HepG2 (cell line): ENCODE data around the gene KIF6. TPM values are rescaled to one million over a fixed set of nuclear protein-coding genes. Genes with fewer than 3 reads are reported as not detected.

ENCODE experiments used
- ATAC-seq: fragments of 200-7000 bp; cut with Tn5 transposase; 3 replicates; pipeline ENCODE4 v1.9.1; 2020; ENCODE audit warnings: mild to moderate bottlenecking, moderate library complexity
- BruUV-seq: library from RNA; stranded (reverse); fragments of 400-500 nt; replicated peaks from 2 replicates; lab custom pipeline; 2021; lab: Mats Ljungman, UMichigan
- CTCF ChIA-PET: fragments of 300-600 bp; formaldehyde crosslinking; extraction: SDS; loops from one replicate; lab custom pipeline; 2021; ENCODE audit warnings: low total read pairs, inconsistent platforms, low intra/inter-chr PET ratio; lab: Yijun Ruan, JAX
- POLR2A ChIA-PET: fragments of 350-600 bp; sonication (Branson Sonifier 250); formaldehyde crosslinking; loops from one replicate; lab custom pipeline; 2020; ENCODE audit warnings: antibody characterized with exemption, inconsistent platforms; lab: Yijun Ruan, JAX
- DNase-seq: peaks from one replicate; pipeline ENCODE4 v3.0.0-alpha.2; 2015; ENCODE audit warnings: low spot score
- FAIRE-seq: peaks from 3 replicates; lab custom pipeline; 2011; peaks lifted over from hg19 to GRCh38; lab: Jason Lieb, UNC
- H2AFZ ChIP-seq: one replicate; pipeline ENCODE4 v1.6.1; 2011; ENCODE audit warnings: low read length, inconsistent platforms
- H3K27ac ChIP-seq: fragments of 300-600 bp; 3 replicates; pipeline ENCODE4 v1.8.0; 2011; ENCODE audit warnings: mixed run types, mild to moderate bottlenecking, mixed read lengths, low read length, inconsistent platforms; ENCODE audit not compliant: insufficient read depth; ENCODE audit errors: extremely low read length
- H3K27me3 ChIP-seq, 2 experiments: fragments of 200-600 bp in 1 of 2; 2 replicates in 1 of 2; 3 replicates in 1 of 2; pipeline versions ENCODE4 v1.6.0 to v1.8.0; 2011; ENCODE audit warnings: low read length in 2 of 2, mild to moderate bottlenecking in 2 of 2, moderate library complexity in 2 of 2, inconsistent platforms in 1 of 2; ENCODE audit not compliant: insufficient read depth in 2 of 2, control insufficient read depth in 1 of 2
- H3K36me3 ChIP-seq, 2 experiments: fragments of 200-600 bp in 1 of 2; replicated peaks in 1 of 2; 2 replicates in 1 of 2; 3 replicates in 1 of 2; pipeline versions ENCODE4 v1.5.1 to v1.8.0; 2011; ENCODE audit warnings: low read length in 2 of 2, inconsistent platforms in 1 of 2; ENCODE audit not compliant: insufficient read depth in 2 of 2, control insufficient read depth in 1 of 2
- H3K4me1 ChIP-seq: 2 replicates; pipeline ENCODE4 v1.5.1; 2012; ENCODE audit warnings: low read length, inconsistent platforms; ENCODE audit not compliant: insufficient read depth
- H3K4me2 ChIP-seq: 2 replicates; pipeline ENCODE4 v1.6.0; 2011; ENCODE audit warnings: low read depth, low read length, inconsistent platforms
- H3K4me3 ChIP-seq, 3 experiments: fragments of 200-600 bp in 1 of 3; sonication (generic), shearing (Covaris generic) in 1 of 3; replicated peaks in 1 of 3; 2 replicates each; pipeline ENCODE4 v1.5.1; 2011 to 2016; ENCODE audit warnings: low read length in 3 of 3, inconsistent platforms in 2 of 3, low read depth in 2 of 3, mild to moderate bottlenecking in 2 of 3, control low read depth in 1 of 3, mixed read lengths in 1 of 3; ENCODE audit not compliant: insufficient read depth in 1 of 3
- H3K79me2 ChIP-seq: one replicate; pipeline ENCODE4 v1.6.1; 2011; ENCODE audit warnings: low read length, inconsistent platforms; ENCODE audit not compliant: insufficient read depth
- H3K9ac ChIP-seq: 2 replicates; pipeline ENCODE4 v1.6.0; 2011; ENCODE audit warnings: mild to moderate bottlenecking, low read depth, low read length, inconsistent platforms; ENCODE audit not compliant: insufficient read depth
- H3K9me3 ChIP-seq: 2 replicates; pipeline ENCODE4 v1.5.1; 2012; ENCODE audit warnings: mild to moderate bottlenecking, low read length
- H4K20me1 ChIP-seq: 2 replicates; pipeline ENCODE4 v1.6.0; 2011; ENCODE audit warnings: inconsistent platforms, mild to moderate bottlenecking, low read length, moderate library complexity; ENCODE audit not compliant: insufficient read depth
- ARHGAP35 ChIP-seq: sonication (generic); formaldehyde crosslinking; IDR thresholded peaks from 2 replicates; pipeline ENCODE4 v1.9.0; 2022; ENCODE audit warnings: mild to moderate bottlenecking, inconsistent platforms, moderate library complexity, missing genetic modification reagents, borderline replicate concordance
- HNRNPLL ChIP-seq: fragments of 200-400 bp; formaldehyde crosslinking; IDR thresholded peaks from 2 replicates; pipeline ENCODE4 v1.6.1; 2017; ENCODE audit warnings: mild to moderate bottlenecking, low read depth, low read length; ENCODE audit not compliant: poor library complexity, severe bottlenecking
- PLRG1 ChIP-seq: fragments of 450-650 bp; conservative IDR thresholded peaks from 2 replicates; pipeline ENCODE4 v1.6.1; 2016
- REXO4 ChIP-seq: sonication (generic); formaldehyde crosslinking; IDR thresholded peaks from 2 replicates; pipeline ENCODE4 v1.8.0; 2022; ENCODE audit warnings: missing genetic modification reagents, mild to moderate bottlenecking, borderline replicate concordance
- SPEN ChIP-seq: sonication (generic); formaldehyde crosslinking; IDR thresholded peaks from 2 replicates; pipeline ENCODE4 v1.5.1; 2020; ENCODE audit warnings: low read depth, mild to moderate bottlenecking, missing genetic modification reagents
- TP53 ChIP-seq: sonication (generic); formaldehyde crosslinking; conservative IDR thresholded peaks from 2 replicates; pipeline ENCODE4 v1.4.0; 2020; ENCODE audit warnings: missing genetic modification reagents
- ZMYM2 ChIP-seq: sonication (generic); formaldehyde crosslinking; IDR thresholded peaks from 2 replicates; pipeline ENCODE4 v1.8.0; 2022; ENCODE audit warnings: mild to moderate bottlenecking, missing genetic modification reagents
- ZNF292 ChIP-seq: sonication (generic); formaldehyde crosslinking; IDR thresholded peaks from 2 replicates; pipeline ENCODE4 v1.8.1; 2022; ENCODE audit warnings: mild to moderate bottlenecking, low read depth, missing genetic modification reagents, borderline replicate concordance
- ZSCAN30 ChIP-seq: sonication (generic); formaldehyde crosslinking; IDR thresholded peaks from 2 replicates; pipeline ENCODE4 v1.5.0; 2020; ENCODE audit warnings: mild to moderate bottlenecking, missing genetic modification reagents
- WGBS: methylation state at CpG from one replicate; pipeline ENCODE4 v1.1.6; 2017; ENCODE audit warnings: low lambda C conversion rate; 5-methylcytosine and 5-hydroxymethylcytosine counted together
- in situ Hi-C: cut with HindIII; loops from 2 replicates; pipeline ENCODE4 v1.10.0; 2017; ENCODE audit warnings: low pct_unique_long_range_greater_than_20kb; ENCODE audit not compliant: extremely low pct_ligation_motif_present
- intact Hi-C: fragments of 100-400 bp; cut with micrococcal nuclease; formaldehyde crosslinking; loops from one replicate; pipeline ENCODE4 v1.10.0; 2022; ENCODE audit not compliant: unreplicated experiment
- polyA plus RNA-seq, 8 experiments: library from polyadenylated mRNA; depleted of rRNA in 3 of 8; stranded (reverse) in 7 of 8; unstranded in 1 of 8; fragments of >200 nt; fragmentation: Illumina TruSeq in 4 of 8; extraction: Trizol in 4 of 8; gene quantifications; 2 replicates each; pipeline versions ENCODE4 v1.2.1 to v1.2.3, GENCODE V29; 2011 to 2016; ENCODE audit warnings: low read depth in 4 of 8, missing spikeins in 1 of 8, mixed read lengths in 1 of 8; ENCODE audit not compliant: insufficient read depth in 1 of 8
- total RNA-seq, 5 experiments: library from RNA; depleted of rRNA; stranded (reverse); fragments of >200 nt; fragmentation: Illumina TruSeq; extraction: Trizol; gene quantifications; 2 replicates each; pipeline ENCODE4 v1.2.3, GENCODE V29; 2016; ENCODE audit warnings: low read depth in 1 of 5
- TF ChIP-seq, protein P1 (sequence below): sonication (generic); formaldehyde crosslinking; IDR thresholded peaks from 2 replicates; pipeline ENCODE4 v1.4.0; 2020; ENCODE audit warnings: missing genetic modification reagents, borderline replicate concordance
- TF ChIP-seq, protein P2 (sequence below): sonication (generic); formaldehyde crosslinking; IDR thresholded peaks from 2 replicates; pipeline ENCODE4 v1.5.0; 2020; ENCODE audit warnings: missing genetic modification reagents, mild to moderate bottlenecking, borderline replicate concordance
- TF ChIP-seq, protein P3 (sequence below), 2 experiments: fragments of 450-650 bp in 1 of 2; sonication (generic) in 1 of 2; formaldehyde crosslinking; IDR thresholded peaks; 2 replicates each; pipeline versions ENCODE4 v1.5.0 to v1.8.0; 2020 to 2022; ENCODE audit warnings: mild to moderate bottlenecking in 1 of 2, missing genetic modification reagents in 1 of 2
- TF ChIP-seq, protein P4 (sequence below): IDR thresholded peaks from 2 replicates; pipeline ENCODE4 v1.4.0; 2020; ENCODE audit warnings: mild to moderate bottlenecking, missing genetic modification reagents
- TF ChIP-seq, protein P5 (sequence below): sonication (generic); formaldehyde crosslinking; IDR thresholded peaks from 2 replicates; pipeline ENCODE4 v1.8.0; 2023; ENCODE audit warnings: mild to moderate bottlenecking, missing genetic modification reagents

Gene KIF6
- total and polyA plus RNA-seq, 2 of the 13 experiments (the other 11 are each of a cell fraction or from before 2014, with no cell fraction given) = 0.04 to 0.27 TPM

DNA sequence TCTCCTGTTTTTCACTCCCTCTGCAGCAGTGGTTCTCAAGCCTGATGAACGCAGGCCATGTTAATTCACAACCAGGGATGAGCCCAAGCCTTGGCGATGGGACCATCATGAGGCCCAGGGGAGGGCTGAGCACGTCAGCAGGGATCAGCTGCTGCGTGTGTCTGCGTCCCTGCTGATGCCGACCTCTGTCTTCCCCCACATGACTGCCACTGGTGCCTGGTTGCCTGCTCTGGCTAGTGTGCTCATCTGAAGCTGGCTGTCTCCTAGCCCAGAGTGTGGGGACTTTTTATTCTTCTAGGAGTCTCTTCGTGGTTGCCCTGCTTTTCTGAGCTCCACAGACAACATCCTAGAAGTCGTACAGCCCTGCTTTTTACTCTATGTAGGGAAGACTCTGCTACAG is 361.9 kb downstream of the KIF6 start:
- intact Hi-C loops (no loop called here), in situ Hi-C loops (no loop called here)
- H2AFZ ChIP-seq = no peak overlapping the region
- H3K4me1 ChIP-seq = no peaks in the 10 kb centered on the region
- no peak overlapping the region for H3K27ac ChIP-seq
- BruUV-seq = no TSS peak
- WGBS = 43% methylated on average over 8 of the region's 8 CpGs
- ChIA-PET POLR2A (no interaction called here), CTCF (interaction anchor here (2.6 kb wide), 1 partner anchor 530 kb away, joined by 23 read pairs; no protein-coding TSS in a partner anchor)
- no peak overlapping the region for H3K4me2 ChIP-seq
- ATAC-seq (no peak), DNase-seq (no peak), FAIRE-seq (no peak)
- H4K20me1 ChIP-seq = no peaks in the 10 kb centered on the region; the same call in 1 of the 2 replicates
- H3K9ac ChIP-seq = no peak overlapping the region
- H3K79me2 ChIP-seq = no peaks in the 10 kb centered on the region
- no peaks in the 10 kb centered on the region for H3K9me3 ChIP-seq
- H3K4me3 ChIP-seq = no peak overlapping the region
- H3K36me3 ChIP-seq = no peaks in the 10 kb centered on the region
- no peaks in the 10 kb centered on the region for H3K27me3 ChIP-seq
- TF ChIP-seq PLRG1 (no peak), ZMYM2 (CRISPR knock-in tag) (no peak), SPEN (CRISPR knock-in tag) (no peak), REXO4 (no peak), ARHGAP35 (CRISPR knock-in tag) (no peak), ZNF292 (CRISPR knock-in tag) (no peak), ZSCAN30 (CRISPR knock-in tag) (no peak), TP53 (CRISPR knock-in tag) (no peak), HNRNPLL (no peak)
- TF ChIP-seq, protein P1, sequence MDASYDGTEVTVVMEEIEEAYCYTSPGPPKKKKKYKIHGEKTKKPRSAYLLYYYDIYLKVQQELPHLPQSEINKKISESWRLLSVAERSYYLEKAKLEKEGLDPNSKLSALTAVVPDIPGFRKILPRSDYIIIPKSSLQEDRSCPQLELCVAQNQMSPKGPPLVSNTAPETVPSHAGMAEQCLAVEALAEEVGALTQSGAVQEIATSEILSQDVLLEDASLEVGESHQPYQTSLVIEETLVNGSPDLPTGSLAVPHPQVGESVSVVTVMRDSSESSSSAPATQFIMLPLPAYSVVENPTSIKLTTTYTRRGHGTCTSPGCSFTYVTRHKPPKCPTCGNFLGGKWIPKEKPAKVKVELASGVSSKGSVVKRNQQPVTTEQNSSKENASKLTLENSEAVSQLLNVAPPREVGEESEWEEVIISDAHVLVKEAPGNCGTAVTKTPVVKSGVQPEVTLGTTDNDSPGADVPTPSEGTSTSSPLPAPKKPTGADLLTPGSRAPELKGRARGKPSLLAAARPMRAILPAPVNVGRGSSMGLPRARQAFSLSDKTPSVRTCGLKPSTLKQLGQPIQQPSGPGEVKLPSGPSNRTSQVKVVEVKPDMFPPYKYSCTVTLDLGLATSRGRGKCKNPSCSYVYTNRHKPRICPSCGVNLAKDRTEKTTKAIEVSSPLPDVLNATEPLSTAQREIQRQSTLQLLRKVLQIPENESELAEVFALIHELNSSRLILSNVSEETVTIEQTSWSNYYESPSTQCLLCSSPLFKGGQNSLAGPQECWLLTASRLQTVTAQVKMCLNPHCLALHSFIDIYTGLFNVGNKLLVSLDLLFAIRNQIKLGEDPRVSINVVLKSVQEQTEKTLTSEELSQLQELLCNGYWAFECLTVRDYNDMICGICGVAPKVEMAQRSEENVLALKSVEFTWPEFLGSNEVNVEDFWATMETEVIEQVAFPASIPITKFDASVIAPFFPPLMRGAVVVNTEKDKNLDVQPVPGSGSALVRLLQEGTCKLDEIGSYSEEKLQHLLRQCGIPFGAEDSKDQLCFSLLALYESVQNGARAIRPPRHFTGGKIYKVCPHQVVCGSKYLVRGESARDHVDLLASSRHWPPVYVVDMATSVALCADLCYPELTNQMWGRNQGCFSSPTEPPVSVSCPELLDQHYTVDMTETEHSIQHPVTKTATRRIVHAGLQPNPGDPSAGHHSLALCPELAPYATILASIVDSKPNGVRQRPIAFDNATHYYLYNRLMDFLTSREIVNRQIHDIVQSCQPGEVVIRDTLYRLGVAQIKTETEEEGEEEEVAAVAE (CRISPR knock-in tag) = no peak
- TF ChIP-seq, protein P2, sequence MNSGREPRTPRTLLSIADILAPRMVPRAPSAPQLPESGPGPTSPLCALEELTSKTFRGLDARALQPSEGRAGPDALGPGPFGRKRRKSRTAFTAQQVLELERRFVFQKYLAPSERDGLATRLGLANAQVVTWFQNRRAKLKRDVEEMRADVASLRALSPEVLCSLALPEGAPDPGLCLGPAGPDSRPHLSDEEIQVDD = no peak
- TF ChIP-seq, protein P3, sequence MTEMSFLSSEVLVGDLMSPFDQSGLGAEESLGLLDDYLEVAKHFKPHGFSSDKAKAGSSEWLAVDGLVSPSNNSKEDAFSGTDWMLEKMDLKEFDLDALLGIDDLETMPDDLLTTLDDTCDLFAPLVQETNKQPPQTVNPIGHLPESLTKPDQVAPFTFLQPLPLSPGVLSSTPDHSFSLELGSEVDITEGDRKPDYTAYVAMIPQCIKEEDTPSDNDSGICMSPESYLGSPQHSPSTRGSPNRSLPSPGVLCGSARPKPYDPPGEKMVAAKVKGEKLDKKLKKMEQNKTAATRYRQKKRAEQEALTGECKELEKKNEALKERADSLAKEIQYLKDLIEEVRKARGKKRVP (CRISPR knock-in tag; IDR thresholded peaks at IDR 0.05) = no peak
- TF ChIP-seq, protein P4, sequence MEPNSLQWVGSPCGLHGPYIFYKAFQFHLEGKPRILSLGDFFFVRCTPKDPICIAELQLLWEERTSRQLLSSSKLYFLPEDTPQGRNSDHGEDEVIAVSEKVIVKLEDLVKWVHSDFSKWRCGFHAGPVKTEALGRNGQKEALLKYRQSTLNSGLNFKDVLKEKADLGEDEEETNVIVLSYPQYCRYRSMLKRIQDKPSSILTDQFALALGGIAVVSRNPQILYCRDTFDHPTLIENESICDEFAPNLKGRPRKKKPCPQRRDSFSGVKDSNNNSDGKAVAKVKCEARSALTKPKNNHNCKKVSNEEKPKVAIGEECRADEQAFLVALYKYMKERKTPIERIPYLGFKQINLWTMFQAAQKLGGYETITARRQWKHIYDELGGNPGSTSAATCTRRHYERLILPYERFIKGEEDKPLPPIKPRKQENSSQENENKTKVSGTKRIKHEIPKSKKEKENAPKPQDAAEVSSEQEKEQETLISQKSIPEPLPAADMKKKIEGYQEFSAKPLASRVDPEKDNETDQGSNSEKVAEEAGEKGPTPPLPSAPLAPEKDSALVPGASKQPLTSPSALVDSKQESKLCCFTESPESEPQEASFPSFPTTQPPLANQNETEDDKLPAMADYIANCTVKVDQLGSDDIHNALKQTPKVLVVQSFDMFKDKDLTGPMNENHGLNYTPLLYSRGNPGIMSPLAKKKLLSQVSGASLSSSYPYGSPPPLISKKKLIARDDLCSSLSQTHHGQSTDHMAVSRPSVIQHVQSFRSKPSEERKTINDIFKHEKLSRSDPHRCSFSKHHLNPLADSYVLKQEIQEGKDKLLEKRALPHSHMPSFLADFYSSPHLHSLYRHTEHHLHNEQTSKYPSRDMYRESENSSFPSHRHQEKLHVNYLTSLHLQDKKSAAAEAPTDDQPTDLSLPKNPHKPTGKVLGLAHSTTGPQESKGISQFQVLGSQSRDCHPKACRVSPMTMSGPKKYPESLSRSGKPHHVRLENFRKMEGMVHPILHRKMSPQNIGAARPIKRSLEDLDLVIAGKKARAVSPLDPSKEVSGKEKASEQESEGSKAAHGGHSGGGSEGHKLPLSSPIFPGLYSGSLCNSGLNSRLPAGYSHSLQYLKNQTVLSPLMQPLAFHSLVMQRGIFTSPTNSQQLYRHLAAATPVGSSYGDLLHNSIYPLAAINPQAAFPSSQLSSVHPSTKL (CRISPR knock-in tag) = no peak
- TF ChIP-seq, protein P5, sequence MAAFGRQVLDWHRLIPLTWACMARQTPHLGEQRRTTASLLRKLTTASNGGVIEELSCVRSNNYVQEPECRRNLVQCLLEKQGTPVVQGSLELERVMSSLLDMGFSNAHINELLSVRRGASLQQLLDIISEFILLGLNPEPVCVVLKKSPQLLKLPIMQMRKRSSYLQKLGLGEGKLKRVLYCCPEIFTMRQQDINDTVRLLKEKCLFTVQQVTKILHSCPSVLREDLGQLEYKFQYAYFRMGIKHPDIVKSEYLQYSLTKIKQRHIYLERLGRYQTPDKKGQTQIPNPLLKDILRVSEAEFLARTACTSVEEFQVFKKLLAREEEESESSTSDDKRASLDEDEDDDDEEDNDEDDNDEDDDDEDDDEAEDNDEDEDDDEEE (CRISPR knock-in tag) = no peak
